ENCODE data around the gene ARID1B. TPM values are rescaled to one million over a fixed set of nuclear protein-coding genes. Genes with fewer than 3 reads are reported as not detected.

ARID1B gene
- total RNA-seq, 1 experiment from 2014 or later = 35.6 TPM

DNA sequence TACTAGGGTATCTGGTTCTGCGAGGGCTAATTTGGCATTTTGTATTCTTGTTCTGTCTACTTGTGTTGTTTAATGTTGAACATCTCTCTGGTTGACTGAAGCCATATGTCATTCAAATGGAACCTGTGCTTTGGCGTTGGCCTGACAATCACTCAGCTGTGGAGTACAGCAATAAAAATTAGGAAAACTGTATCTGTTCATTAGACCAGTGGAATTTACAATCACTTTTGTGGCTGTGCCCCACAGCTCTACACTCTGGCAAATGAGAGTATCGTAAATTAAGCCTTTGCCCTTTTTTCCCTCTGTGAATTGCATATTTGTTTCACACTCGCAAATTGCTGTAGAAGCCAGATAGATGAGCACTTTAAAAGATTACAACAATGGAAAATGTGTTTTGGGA lies 102.0 kb downstream of the ARID1B start:
- RAD21 ChIA-PET (ENCODE audit: low non-redundant PET in 1 of 2, low total read pairs in 2 of 2, uncharacterized antibody in 2 of 2, unreplicated experiment in 2 of 2) = no interaction called here
- no peaks in the 10 kb centered on the region for H3K9me2 ChIP-seq (ENCODE audit: insufficient read depth)
- peaks cover 55% of the 10 kb centered on the region for H3K79me2 ChIP-seq (ENCODE audit: insufficient read depth, low read length)
- TF ChIP-seq TCF7L2 (IDR thresholded peaks at IDR 0.05; ENCODE audit: borderline replicate concordance, extremely low read depth, insufficient read depth, insufficient read length) (no peak), SIN3A (IDR thresholded peaks at IDR 0.05; ENCODE audit: low read depth) (no peak), CBX3 (IDR thresholded peaks at IDR 0.05; ENCODE audit: low read depth) (no peak), SRF (IDR thresholded peaks at IDR 0.05; ENCODE audit: low read depth) (no peak), POLR2AphosphoS5 (IDR thresholded peaks at IDR 0.05; ENCODE audit: low read depth, low read length) (no peak), JUND (IDR thresholded peaks at IDR 0.05) (no peak), SP1 (IDR thresholded peaks at IDR 0.05; ENCODE audit: low read depth) (no peak), YY1 (IDR thresholded peaks at IDR 0.05; ENCODE audit: extremely low read depth, insufficient replicate concordance, low read depth, low read length) (no peak), ZNF274 (IDR thresholded peaks at IDR 0.05; ENCODE audit: low read depth, low read length) (no peak), ATF3 (IDR thresholded peaks at IDR 0.05) (no peak), FOSL1 (IDR thresholded peaks at IDR 0.05; ENCODE audit: low read depth) (no peak), POLR2A (IDR thresholded peaks at IDR 0.05; ENCODE audit: borderline replicate concordance, extremely low read depth, insufficient read depth, insufficient read length) (no peak), ELF1 (IDR thresholded peaks at IDR 0.05; ENCODE audit: borderline replicate concordance, low read depth) (no peak), EZH2 (IDR thresholded peaks at IDR 0.05) (no peak), CEBPB (IDR thresholded peaks at IDR 0.05; ENCODE audit: low read depth) (no peak), EZH2phosphoT487 (IDR thresholded peaks at IDR 0.05; ENCODE audit: borderline replicate concordance) (no peak)
- TF ChIP-seq, protein P1, sequence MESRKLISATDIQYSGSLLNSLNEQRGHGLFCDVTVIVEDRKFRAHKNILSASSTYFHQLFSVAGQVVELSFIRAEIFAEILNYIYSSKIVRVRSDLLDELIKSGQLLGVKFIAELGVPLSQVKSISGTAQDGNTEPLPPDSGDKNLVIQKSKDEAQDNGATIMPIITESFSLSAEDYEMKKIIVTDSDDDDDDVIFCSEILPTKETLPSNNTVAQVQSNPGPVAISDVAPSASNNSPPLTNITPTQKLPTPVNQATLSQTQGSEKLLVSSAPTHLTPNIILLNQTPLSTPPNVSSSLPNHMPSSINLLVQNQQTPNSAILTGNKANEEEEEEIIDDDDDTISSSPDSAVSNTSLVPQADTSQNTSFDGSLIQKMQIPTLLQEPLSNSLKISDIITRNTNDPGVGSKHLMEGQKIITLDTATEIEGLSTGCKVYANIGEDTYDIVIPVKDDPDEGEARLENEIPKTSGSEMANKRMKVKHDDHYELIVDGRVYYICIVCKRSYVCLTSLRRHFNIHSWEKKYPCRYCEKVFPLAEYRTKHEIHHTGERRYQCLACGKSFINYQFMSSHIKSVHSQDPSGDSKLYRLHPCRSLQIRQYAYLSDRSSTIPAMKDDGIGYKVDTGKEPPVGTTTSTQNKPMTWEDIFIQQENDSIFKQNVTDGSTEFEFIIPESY (IDR thresholded peaks at IDR 0.05; ENCODE audit: extremely low read depth, insufficient replicate concordance, low read length) = no peak
- TF ChIP-seq, protein P2, sequence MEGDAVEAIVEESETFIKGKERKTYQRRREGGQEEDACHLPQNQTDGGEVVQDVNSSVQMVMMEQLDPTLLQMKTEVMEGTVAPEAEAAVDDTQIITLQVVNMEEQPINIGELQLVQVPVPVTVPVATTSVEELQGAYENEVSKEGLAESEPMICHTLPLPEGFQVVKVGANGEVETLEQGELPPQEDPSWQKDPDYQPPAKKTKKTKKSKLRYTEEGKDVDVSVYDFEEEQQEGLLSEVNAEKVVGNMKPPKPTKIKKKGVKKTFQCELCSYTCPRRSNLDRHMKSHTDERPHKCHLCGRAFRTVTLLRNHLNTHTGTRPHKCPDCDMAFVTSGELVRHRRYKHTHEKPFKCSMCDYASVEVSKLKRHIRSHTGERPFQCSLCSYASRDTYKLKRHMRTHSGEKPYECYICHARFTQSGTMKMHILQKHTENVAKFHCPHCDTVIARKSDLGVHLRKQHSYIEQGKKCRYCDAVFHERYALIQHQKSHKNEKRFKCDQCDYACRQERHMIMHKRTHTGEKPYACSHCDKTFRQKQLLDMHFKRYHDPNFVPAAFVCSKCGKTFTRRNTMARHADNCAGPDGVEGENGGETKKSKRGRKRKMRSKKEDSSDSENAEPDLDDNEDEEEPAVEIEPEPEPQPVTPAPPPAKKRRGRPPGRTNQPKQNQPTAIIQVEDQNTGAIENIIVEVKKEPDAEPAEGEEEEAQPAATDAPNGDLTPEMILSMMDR (IDR thresholded peaks at IDR 0.05 in 2 of 3, conservative IDR thresholded peaks at IDR 0.05 in 1 of 3; ENCODE audit: borderline replicate concordance in 1 of 3, insufficient read depth in 1 of 3, low read depth in 2 of 3, low read length in 2 of 3) = no peak
- POLR2A ChIA-PET = no interaction called here
- no peak overlapping the region for H3K4me3 ChIP-seq (replicated peaks in 1 of 2; ENCODE audit: low read depth in 1 of 2, low read length in 2 of 2)
- H3K4me2 ChIP-seq (ENCODE audit: low read length) = no peak overlapping the region
- H3K27me3 ChIP-seq (ENCODE audit: insufficient read depth, low read length) = no peaks in the 10 kb centered on the region
- no peaks in the 10 kb centered on the region for H4K20me1 ChIP-seq (ENCODE audit: insufficient read depth)
- intact Hi-C loops (cut with micrococcal nuclease) = no loop called here
- no peaks in the 10 kb centered on the region for H3K36me3 ChIP-seq (ENCODE audit: control insufficient read depth in 1 of 2, insufficient read depth in 2 of 2, low read length in 2 of 2)
- no peak for ATAC-seq
- H3K9me3 ChIP-seq (ENCODE audit: control insufficient read depth in 1 of 2, insufficient read depth in 1 of 2, low read depth in 1 of 2, low read length in 2 of 2) = no peaks in the 10 kb centered on the region
- DNase-seq (ENCODE audit: low read depth, low spot score) = no peak
- H3K27ac ChIP-seq (ENCODE audit: low read depth, low read length) = no peak overlapping the region
- no peak overlapping the region for H3K9ac ChIP-seq (ENCODE audit: low read length)
- no peaks in the 10 kb centered on the region for H3K4me1 ChIP-seq (ENCODE audit: control insufficient read depth in 1 of 2, insufficient read depth in 2 of 2, low read length in 2 of 2)
- BruUV-seq (replicated peaks) = no TSS peak
- CTCF ChIA-PET = no interaction called here
- no peak overlapping the region for H2AFZ ChIP-seq (ENCODE audit: low read depth, low read length, poor library complexity, severe bottlenecking)
